ENCODE measurements around the gene CDKAL1.

CDKAL1 gene

GRCh38 chr6:21100991-21101390, 566.7 kb downstream of the CDKAL1 start:
- Histone ChIP-seq H3K4me3 (ENCODE audit: low read length) (no peak overlapping the region), H3K9me3 (ENCODE audit: control insufficient read depth, low read length) (no peaks in the 10 kb centered on the region), H3K36me3 (ENCODE audit: control insufficient read depth, insufficient read depth, low read length, severe bottlenecking) (no peaks in the 10 kb centered on the region), H3K27me3 (replicated peaks; ENCODE audit: control insufficient read depth, insufficient read depth, low read length) (no peaks in the 10 kb centered on the region), H3K9ac (ENCODE audit: low read length) (no peak overlapping the region), H3K4me1 (ENCODE audit: control insufficient read depth, insufficient read depth, low read length) (peaks cover 7% of the 10 kb centered on the region)
- DNase-seq (ENCODE audit: low read depth), result no peak

- no peak overlapping the region for H3K9ac ChIP-seq (ENCODE audit: low read length)
- H3K27me3 ChIP-seq (replicated peaks; ENCODE audit: control insufficient read depth, insufficient read depth, low read length), result no peaks in the 10 kb centered on the region
- H3K4me1 ChIP-seq (ENCODE audit: control insufficient read depth, insufficient read depth, low read length), result peaks cover 7% of the 10 kb centered on the region
- H3K4me3 ChIP-seq (ENCODE audit: low read length), result no peak overlapping the region
- H3K36me3 ChIP-seq (ENCODE audit: control insufficient read depth, insufficient read depth, low read length, severe bottlenecking), result no peaks in the 10 kb centered on the region
- no peak for DNase-seq (ENCODE audit: low read depth)
- no peaks in the 10 kb centered on the region for H3K9me3 ChIP-seq (ENCODE audit: control insufficient read depth, low read length)
Measured at GRCh38 chr6:21101694-21102093, 567.4 kb downstream of the CDKAL1 start.

DNA sequence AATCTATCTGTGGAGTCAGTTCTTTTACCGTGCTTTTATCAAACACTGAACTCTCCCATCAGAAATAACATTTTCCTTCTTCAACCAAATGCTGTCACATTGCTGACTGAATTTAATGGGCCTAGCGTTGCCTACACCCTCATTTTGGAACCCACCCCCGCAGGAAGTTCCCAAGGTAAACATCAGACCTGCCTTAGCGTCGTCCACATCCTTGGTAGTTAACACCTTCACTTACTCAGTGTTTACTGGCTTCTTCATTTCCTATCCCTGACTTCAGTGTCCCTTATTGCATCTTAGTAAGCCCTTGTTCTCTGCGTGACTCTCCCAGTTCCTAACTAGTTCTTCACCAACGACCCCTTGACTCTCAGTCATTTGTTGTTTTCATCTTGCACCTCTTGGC, 567.9 kb downstream of the CDKAL1 start:
- Histone ChIP-seq H3K27me3 (replicated peaks; ENCODE audit: control insufficient read depth, insufficient read depth, low read length) (no peaks in the 10 kb centered on the region), H3K4me1 (ENCODE audit: control insufficient read depth, insufficient read depth, low read length) (peaks cover 7% of the 10 kb centered on the region), H3K9me3 (ENCODE audit: control insufficient read depth, low read length) (no peaks in the 10 kb centered on the region), H3K4me3 (ENCODE audit: low read length) (peak overlapping the region; percentile 13), H3K36me3 (ENCODE audit: control insufficient read depth, insufficient read depth, low read length, severe bottlenecking) (no peaks in the 10 kb centered on the region), H3K9ac (ENCODE audit: low read length) (no peak overlapping the region)
- DNase-seq (ENCODE audit: low read depth), result no peak

DNA sequence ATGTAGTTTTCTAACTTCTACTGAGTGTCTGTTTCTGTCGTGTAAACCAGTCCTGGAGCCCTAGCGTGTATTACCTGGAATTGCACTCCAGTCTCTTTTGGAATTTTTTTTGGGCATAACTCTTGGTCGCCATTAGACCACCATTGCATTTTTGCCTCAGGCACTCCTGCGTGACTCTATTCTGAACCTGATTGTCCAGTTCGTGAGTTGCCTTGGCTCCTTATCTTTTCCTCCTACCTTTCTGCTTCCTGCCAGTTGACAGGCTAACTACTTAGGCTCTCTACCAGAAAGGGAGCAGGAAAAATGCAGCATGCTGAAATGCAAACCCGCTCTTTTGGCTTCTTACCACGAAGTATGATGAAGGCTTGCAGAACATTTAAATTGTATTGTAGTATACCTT, 568.4 kb downstream of the CDKAL1 start:
- Histone ChIP-seq H3K9ac (ENCODE audit: low read length) (no peak overlapping the region), H3K4me3 (ENCODE audit: low read length) (no peak overlapping the region), H3K27me3 (replicated peaks; ENCODE audit: control insufficient read depth, insufficient read depth, low read length) (no peaks in the 10 kb centered on the region), H3K9me3 (ENCODE audit: control insufficient read depth, low read length) (no peaks in the 10 kb centered on the region), H3K4me1 (ENCODE audit: control insufficient read depth, insufficient read depth, low read length) (peaks cover 7% of the 10 kb centered on the region), H3K36me3 (ENCODE audit: control insufficient read depth, insufficient read depth, low read length, severe bottlenecking) (no peaks in the 10 kb centered on the region)
- no peak for DNase-seq (ENCODE audit: low read depth)

DNA sequence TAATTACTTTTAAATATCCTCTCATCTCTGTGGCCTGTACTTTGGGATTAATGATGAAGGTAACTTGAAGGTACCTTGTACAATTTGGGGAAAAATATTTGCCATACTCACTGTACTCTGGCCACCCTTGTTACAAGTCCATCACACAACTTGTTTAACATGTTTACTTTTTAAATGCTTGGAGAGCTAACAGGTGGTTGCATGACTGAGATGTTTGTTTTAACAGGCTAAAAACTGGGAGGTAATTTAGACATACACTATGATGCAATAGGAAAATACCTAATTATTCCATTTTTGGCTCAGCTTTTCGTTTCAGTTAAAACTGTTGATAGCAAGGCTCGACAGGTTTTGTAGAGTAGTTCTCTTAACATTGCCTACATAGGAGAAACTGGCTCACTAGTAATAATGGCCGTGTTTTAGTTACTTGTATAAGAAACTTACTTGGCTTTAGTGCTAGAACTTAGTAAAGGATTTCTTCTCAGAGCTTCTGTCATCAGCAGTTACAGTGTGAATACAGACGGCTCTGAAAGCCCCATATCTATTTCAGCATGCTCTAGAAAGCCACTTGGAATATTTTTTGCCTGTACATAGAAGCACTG, 569.5 kb downstream of the CDKAL1 start:
- Histone ChIP-seq H3K9me3 (ENCODE audit: control insufficient read depth, low read length) (no peaks in the 10 kb centered on the region), H3K4me3 (ENCODE audit: low read length) (no peak overlapping the region), H3K4me1 (ENCODE audit: control insufficient read depth, insufficient read depth, low read length) (peaks cover 7% of the 10 kb centered on the region), H3K27me3 (replicated peaks; ENCODE audit: control insufficient read depth, insufficient read depth, low read length) (no peaks in the 10 kb centered on the region), H3K9ac (ENCODE audit: low read length) (no peak overlapping the region), H3K36me3 (ENCODE audit: control insufficient read depth, insufficient read depth, low read length, severe bottlenecking) (no peaks in the 10 kb centered on the region)
- peak; percentile 23 for DNase-seq (ENCODE audit: low read depth)

DNA sequence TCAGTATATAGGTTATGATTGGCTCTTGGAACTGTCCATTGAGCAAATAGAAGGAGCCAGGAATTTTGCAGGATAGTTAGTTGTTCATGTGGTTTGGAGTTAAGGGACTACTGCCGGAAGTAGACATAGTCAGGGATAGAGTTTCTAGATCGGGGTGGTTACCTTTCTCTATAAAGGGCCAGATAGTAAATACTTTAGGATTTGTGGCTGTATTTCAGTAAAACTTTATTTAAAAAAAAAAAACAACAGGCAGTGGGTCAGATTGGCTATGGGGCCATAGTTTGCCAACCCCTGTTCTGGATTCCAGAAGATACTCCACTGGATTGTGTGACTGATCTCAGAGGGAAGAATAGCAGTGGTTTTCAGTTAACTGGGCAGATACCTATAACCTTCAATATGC, 570.0 kb downstream of the CDKAL1 start:
- Histone ChIP-seq H3K36me3 (ENCODE audit: control insufficient read depth, insufficient read depth, low read length, severe bottlenecking) (no peaks in the 10 kb centered on the region), H3K27me3 (replicated peaks; ENCODE audit: control insufficient read depth, insufficient read depth, low read length) (no peaks in the 10 kb centered on the region), H3K4me3 (ENCODE audit: low read length) (no peak overlapping the region), H3K4me1 (ENCODE audit: control insufficient read depth, insufficient read depth, low read length) (peaks cover 9% of the 10 kb centered on the region), H3K9me3 (ENCODE audit: control insufficient read depth, low read length) (no peaks in the 10 kb centered on the region), H3K9ac (ENCODE audit: low read length) (no peak overlapping the region)
- no peak for DNase-seq (ENCODE audit: low read depth)

DNA sequence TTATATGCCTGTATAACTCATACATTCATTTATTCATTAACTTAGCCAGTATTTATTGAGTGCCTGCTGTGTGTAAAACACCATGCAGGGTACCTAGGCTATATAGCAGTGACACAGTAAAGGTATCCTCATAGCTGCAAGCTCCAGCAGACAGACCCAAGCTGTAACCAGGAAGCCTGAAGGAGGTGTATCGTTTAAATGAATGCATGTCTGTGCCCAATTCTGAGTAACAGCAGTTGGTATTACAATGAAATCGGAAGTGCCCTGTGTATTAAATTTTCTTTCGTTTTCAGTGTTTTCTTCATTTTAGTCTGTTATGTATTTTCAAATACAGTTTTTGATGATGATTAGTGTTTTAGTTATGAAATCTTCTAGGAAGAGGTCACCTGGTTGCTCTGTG, 573.5 kb downstream of the CDKAL1 start:
- H3K4me1 ChIP-seq (ENCODE audit: control insufficient read depth, insufficient read depth, low read length), result peaks cover 17% of the 10 kb centered on the region
- H3K27me3 ChIP-seq (replicated peaks; ENCODE audit: control insufficient read depth, insufficient read depth, low read length), result no peaks in the 10 kb centered on the region
- no peaks in the 10 kb centered on the region for H3K9me3 ChIP-seq (ENCODE audit: control insufficient read depth, low read length)
- no peak overlapping the region for H3K4me3 ChIP-seq (ENCODE audit: low read length)
- H3K36me3 ChIP-seq (ENCODE audit: control insufficient read depth, insufficient read depth, low read length, severe bottlenecking), result no peaks in the 10 kb centered on the region
- H3K9ac ChIP-seq (ENCODE audit: low read length), result no peak overlapping the region
- no peak for DNase-seq (ENCODE audit: low read depth)

- no peak overlapping the region for H3K4me3 ChIP-seq (ENCODE audit: low read length)
- no peaks in the 10 kb centered on the region for H3K27me3 ChIP-seq (replicated peaks; ENCODE audit: control insufficient read depth, insufficient read depth, low read length)
- DNase-seq (ENCODE audit: low read depth), result peak; percentile 46
Measured at GRCh38 chr6:21109391-21110178, 575.3 kb downstream of the CDKAL1 start.

GRCh38 chr6:21110684-21111083, 576.4 kb downstream of the CDKAL1 start:
- DNase-seq (ENCODE audit: low read depth), result no peak
- Histone ChIP-seq H3K9ac (ENCODE audit: low read length) (no peak overlapping the region), H3K27me3 (replicated peaks; ENCODE audit: control insufficient read depth, insufficient read depth, low read length) (no peaks in the 10 kb centered on the region), H3K4me1 (ENCODE audit: control insufficient read depth, insufficient read depth, low read length) (peaks cover 26% of the 10 kb centered on the region), H3K4me3 (ENCODE audit: low read length) (no peak overlapping the region), H3K36me3 (ENCODE audit: control insufficient read depth, insufficient read depth, low read length, severe bottlenecking) (no peaks in the 10 kb centered on the region), H3K9me3 (ENCODE audit: control insufficient read depth, low read length) (no peaks in the 10 kb centered on the region)

More at GRCh38 chr6:21109391-21110178, 575.3 kb downstream of the CDKAL1 start:
- H3K9ac ChIP-seq (ENCODE audit: low read length), result no peak overlapping the region
- H3K36me3 ChIP-seq (ENCODE audit: control insufficient read depth, insufficient read depth, low read length, severe bottlenecking), result no peaks in the 10 kb centered on the region
- H3K4me1 ChIP-seq (ENCODE audit: control insufficient read depth, insufficient read depth, low read length), result peaks cover 17% of the 10 kb centered on the region
- H3K9me3 ChIP-seq (ENCODE audit: control insufficient read depth, low read length), result no peaks in the 10 kb centered on the region

GRCh38 chr6:21111093-21111725, 577.0 kb downstream of the CDKAL1 start:
- no peak for DNase-seq (ENCODE audit: low read depth)
- Histone ChIP-seq H3K9ac (ENCODE audit: low read length) (no peak overlapping the region), H3K9me3 (ENCODE audit: control insufficient read depth, low read length) (no peaks in the 10 kb centered on the region), H3K4me1 (ENCODE audit: control insufficient read depth, insufficient read depth, low read length) (peaks cover 26% of the 10 kb centered on the region), H3K27me3 (replicated peaks; ENCODE audit: control insufficient read depth, insufficient read depth, low read length) (no peaks in the 10 kb centered on the region), H3K4me3 (ENCODE audit: low read length) (no peak overlapping the region), H3K36me3 (ENCODE audit: control insufficient read depth, insufficient read depth, low read length, severe bottlenecking) (no peaks in the 10 kb centered on the region)

GRCh38 chr6:21115111-21115510, 580.9 kb downstream of the CDKAL1 start:
- no peaks in the 10 kb centered on the region for H3K36me3 ChIP-seq (ENCODE audit: control insufficient read depth, insufficient read depth, low read length, severe bottlenecking)
- no peak overlapping the region for H3K4me3 ChIP-seq (ENCODE audit: low read length)
- H3K27me3 ChIP-seq (replicated peaks; ENCODE audit: control insufficient read depth, insufficient read depth, low read length), result no peaks in the 10 kb centered on the region
- peaks cover 16% of the 10 kb centered on the region for H3K4me1 ChIP-seq (ENCODE audit: control insufficient read depth, insufficient read depth, low read length)
- DNase-seq (ENCODE audit: low read depth), result peak; percentile 43
- no peak overlapping the region for H3K9ac ChIP-seq (ENCODE audit: low read length)
- H3K9me3 ChIP-seq (ENCODE audit: control insufficient read depth, low read length), result no peaks in the 10 kb centered on the region

All from adipocyte (in vitro differentiated cells).